ENCODE results near the gene NAIF1. TPM values are rescaled to one million over a fixed set of nuclear protein-coding genes. Genes with fewer than 3 reads are reported as not detected.

The NAIF1 gene
- total RNA-seq, 2 experiments from 2014 or later, result 8.6 to 14.9 TPM

DNA sequence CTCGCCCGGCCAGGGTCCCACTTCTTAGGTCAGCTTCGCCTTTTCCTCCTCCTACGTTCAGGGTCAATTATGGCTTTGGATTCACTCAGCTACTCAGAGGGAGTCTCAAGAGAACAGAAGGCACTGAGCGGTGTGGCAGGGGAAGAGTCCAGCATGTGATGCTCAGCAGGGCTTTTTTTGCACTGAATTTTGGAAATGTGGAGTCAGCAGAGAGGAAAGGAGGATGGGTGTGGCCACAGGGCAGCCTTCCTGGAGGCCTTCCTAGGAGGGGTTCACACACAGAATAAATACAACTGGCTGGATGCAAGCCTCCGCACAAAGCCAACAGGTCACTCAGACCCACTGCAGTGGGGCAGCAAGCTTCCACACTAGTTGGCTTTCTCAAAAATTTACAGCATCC is 4.8 kb downstream of the NAIF1 start:
- H3K27ac ChIP-seq (ENCODE audit: low read depth, low read length, poor library complexity, severe bottlenecking), result no peak overlapping the region
- ChIA-PET POLR2A (no interaction called here), CTCF (ENCODE audit: unreplicated experiment) (no interaction called here)
- TF ChIP-seq EZH2phosphoT487 (IDR thresholded peaks at IDR 0.05; ENCODE audit: borderline replicate concordance, low read depth, low read length) (no peak), CTCF (conservative IDR thresholded peaks at IDR 0.05; ENCODE audit: low read length) (no peak)
- no peaks in the 10 kb centered on the region for H4K20me1 ChIP-seq (ENCODE audit: insufficient read depth, low read length)
- no peak for DNase-seq (ENCODE audit: low spot score)
- no peak overlapping the region for H3K4me2 ChIP-seq (ENCODE audit: low read length)
- H2AFZ ChIP-seq (ENCODE audit: low read length), result no peak overlapping the region
- no peak overlapping the region for H3K4me3 ChIP-seq (ENCODE audit: low read depth, low read length, poor library complexity, severe bottlenecking)
- peaks cover 10% of the 10 kb centered on the region for H3K36me3 ChIP-seq (ENCODE audit: insufficient read depth, low read length)
- intact Hi-C loops (cut with micrococcal nuclease; ENCODE audit: unreplicated experiment), result no loop called here
- H3K79me2 ChIP-seq (ENCODE audit: insufficient read depth, low read depth, low read length), result peaks cover 12% of the 10 kb centered on the region; the same call in 1 of the 2 replicates
- no TSS peak for BruUV-seq (replicated peaks)
- peaks cover 27% of the 10 kb centered on the region for H3K4me1 ChIP-seq (ENCODE audit: insufficient read depth, low read length, poor library complexity, severe bottlenecking)
- no peaks in the 10 kb centered on the region for H3K9me2 ChIP-seq (ENCODE audit: insufficient read depth, low read length)
- H3K9me3 ChIP-seq (ENCODE audit: low read length), result no peaks in the 10 kb centered on the region

GRCh38 chr9:128061275-128061960 is 5.7 kb downstream of the NAIF1 start:
- intact Hi-C loops (cut with micrococcal nuclease; ENCODE audit: unreplicated experiment), result no loop called here
- no peaks in the 10 kb centered on the region for H3K9me3 ChIP-seq (ENCODE audit: low read length)
- H3K9me2 ChIP-seq (ENCODE audit: insufficient read depth, low read length), result no peaks in the 10 kb centered on the region
- no peak overlapping the region for H3K4me3 ChIP-seq (ENCODE audit: low read depth, low read length, poor library complexity, severe bottlenecking)
- no peak overlapping the region for H2AFZ ChIP-seq (ENCODE audit: low read length)
- H3K79me2 ChIP-seq (ENCODE audit: insufficient read depth, low read depth, low read length), result peaks cover 11% of the 10 kb centered on the region; the same call in 1 of the 2 replicates
- H3K36me3 ChIP-seq (ENCODE audit: insufficient read depth, low read length), result peaks cover 10% of the 10 kb centered on the region
- TF ChIP-seq CTCF (conservative IDR thresholded peaks at IDR 0.05; ENCODE audit: low read length) (no peak), EZH2phosphoT487 (IDR thresholded peaks at IDR 0.05; ENCODE audit: borderline replicate concordance, low read depth, low read length) (no peak)
- H3K4me1 ChIP-seq (ENCODE audit: insufficient read depth, low read length, poor library complexity, severe bottlenecking), result peaks cover 21% of the 10 kb centered on the region
- POLR2A ChIA-PET, result no interaction called here
- TSS peak; percentile 70 for BruUV-seq (replicated peaks)
- H4K20me1 ChIP-seq (ENCODE audit: insufficient read depth, low read length), result no peaks in the 10 kb centered on the region
- CTCF ChIA-PET (ENCODE audit: unreplicated experiment), result no interaction called here
- DNase-seq (ENCODE audit: low spot score), result no peak
- H3K27ac ChIP-seq (ENCODE audit: low read depth, low read length, poor library complexity, severe bottlenecking), result no peak overlapping the region
- H3K4me2 ChIP-seq (ENCODE audit: low read length), result no peak overlapping the region

GRCh38 chr9:128059365-128059983 is 7.6 kb downstream of the NAIF1 start:
- H3K4me1 ChIP-seq (ENCODE audit: insufficient read depth, low read length, poor library complexity, severe bottlenecking), result peaks cover 14% of the 10 kb centered on the region
- H3K27ac ChIP-seq (ENCODE audit: low read depth, low read length, poor library complexity, severe bottlenecking), result no peak overlapping the region
- no peak for TF ChIP-seq CTCF (conservative IDR thresholded peaks at IDR 0.05; ENCODE audit: low read length)
- no peak for DNase-seq (ENCODE audit: low spot score)
- ChIA-PET POLR2A (interaction anchor here (0.7 kb wide), 2 partner anchors 7 to 83 kb away, joined by 4 read pairs; no protein-coding TSS in a partner anchor), CTCF (ENCODE audit: unreplicated experiment) (interaction anchor here (0.6 to 0.7 kb wide), 2 partner anchors 28 to 134 kb away, joined by 3 to 4 read pairs; no protein-coding TSS in a partner anchor)
- intact Hi-C loops (cut with micrococcal nuclease; ENCODE audit: unreplicated experiment), result no loop called here
- no peak overlapping the region for H3K4me3 ChIP-seq (ENCODE audit: low read depth, low read length, poor library complexity, severe bottlenecking)
- no peaks in the 10 kb centered on the region for H3K9me3 ChIP-seq (ENCODE audit: low read length)
- H2AFZ ChIP-seq (ENCODE audit: low read length), result no peak overlapping the region
- H3K79me2 ChIP-seq (ENCODE audit: insufficient read depth, low read depth, low read length), result no peaks in the 10 kb centered on the region
- H3K4me2 ChIP-seq (ENCODE audit: low read length), result no peak overlapping the region
- H3K9me2 ChIP-seq (ENCODE audit: insufficient read depth, low read length), result no peaks in the 10 kb centered on the region
- BruUV-seq (replicated peaks), result no TSS peak
- H4K20me1 ChIP-seq (ENCODE audit: insufficient read depth, low read length), result no peaks in the 10 kb centered on the region
- H3K36me3 ChIP-seq (ENCODE audit: insufficient read depth, low read length), result peaks cover 10% of the 10 kb centered on the region
